ENCODE results near the gene LRP10.

The LRP10 gene

DNA sequence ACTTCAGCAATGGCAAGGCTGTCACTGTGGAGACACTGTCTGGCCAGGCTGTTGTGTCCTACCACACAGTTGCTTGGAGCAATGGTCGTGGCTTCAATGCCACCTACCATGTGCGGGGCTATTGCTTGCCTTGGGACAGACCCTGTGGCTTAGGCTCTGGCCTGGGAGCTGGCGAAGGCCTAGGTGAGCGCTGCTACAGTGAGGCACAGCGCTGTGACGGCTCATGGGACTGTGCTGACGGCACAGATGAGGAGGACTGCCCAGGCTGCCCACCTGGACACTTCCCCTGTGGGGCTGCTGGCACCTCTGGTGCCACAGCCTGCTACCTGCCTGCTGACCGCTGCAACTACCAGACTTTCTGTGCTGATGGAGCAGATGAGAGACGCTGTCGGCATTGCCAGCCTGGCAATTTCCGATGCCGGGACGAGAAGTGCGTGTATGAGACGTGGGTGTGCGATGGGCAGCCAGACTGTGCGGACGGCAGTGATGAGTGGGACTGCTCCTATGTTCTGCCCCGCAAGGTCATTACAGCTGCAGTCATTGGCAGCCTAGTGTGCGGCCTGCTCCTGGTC, 4.3 kb downstream of the LRP10 start:
- no peak overlapping the region for H2BK12ac ChIP-seq (ENCODE audit: low read length in 2 of 2)
- DNase-seq: no peak
- WGBS: 98% methylated on average over 20 of the region's 20 CpGs
- peaks cover 61 to 65% of the 10 kb centered on the region in 2 experiments for H3K36me3 ChIP-seq (ENCODE audit: control insufficient read depth in 1 of 2, insufficient read depth in 2 of 2, low read depth in 1 of 2, low read length in 2 of 2)
- H3K27me3 ChIP-seq (ENCODE audit: control insufficient read depth in 1 of 2, insufficient read depth in 1 of 2, low read length in 2 of 2): no peaks in the 10 kb centered on the region
- no peak overlapping the region for H2AK5ac ChIP-seq (ENCODE audit: low read length, severe bottlenecking)
- H3K79me1 ChIP-seq (replicated peaks; ENCODE audit: low read length, poor library complexity, severe bottlenecking): peaks cover 35% of the 10 kb centered on the region
- no peak overlapping the region for H2BK120ac ChIP-seq (ENCODE audit: low read depth, low read length)
- peak overlapping the region; percentile 21 for H4K91ac ChIP-seq (ENCODE audit: low read length)
- peak overlapping the region in 1 of 2 experiments; percentile 57 for H3K23ac ChIP-seq (ENCODE audit: low read length in 2 of 2)
- no peak overlapping the region for H4K8ac ChIP-seq (ENCODE audit: low read length)
- no peak overlapping the region for H3K4me3 ChIP-seq (ENCODE audit: insufficient read depth in 1 of 2, low read depth in 1 of 2, low read length in 2 of 2)
- H3K14ac ChIP-seq (ENCODE audit: low read length in 2 of 2): no peak overlapping the region
- H3K9me3 ChIP-seq (ENCODE audit: control insufficient read depth, low read length): no peaks in the 10 kb centered on the region
- no peak overlapping the region for H2BK5ac ChIP-seq (ENCODE audit: low read depth, low read length, poor library complexity, severe bottlenecking)
- no peak overlapping the region for H3K27ac ChIP-seq (ENCODE audit: low read length, poor library complexity, severe bottlenecking)
- H3K18ac ChIP-seq (ENCODE audit: low read depth in 1 of 2, low read length in 2 of 2): no peak overlapping the region
- no peak overlapping the region for H2AFZ ChIP-seq (ENCODE audit: low read depth, low read length)
- peaks cover 12% of the 10 kb centered on the region for H3K4me1 ChIP-seq (ENCODE audit: control insufficient read depth, insufficient read depth, low read depth, low read length)
- no peak overlapping the region for H2BK15ac ChIP-seq (ENCODE audit: low read depth, poor library complexity, severe bottlenecking)
- no peak overlapping the region for H3K4me2 ChIP-seq (ENCODE audit: low read length, poor library complexity, severe bottlenecking)
- H3K4ac ChIP-seq (ENCODE audit: low read depth in 1 of 2, low read length in 2 of 2): no peak overlapping the region
- H3K9ac ChIP-seq (ENCODE audit: low read length): no peak overlapping the region

DNA sequence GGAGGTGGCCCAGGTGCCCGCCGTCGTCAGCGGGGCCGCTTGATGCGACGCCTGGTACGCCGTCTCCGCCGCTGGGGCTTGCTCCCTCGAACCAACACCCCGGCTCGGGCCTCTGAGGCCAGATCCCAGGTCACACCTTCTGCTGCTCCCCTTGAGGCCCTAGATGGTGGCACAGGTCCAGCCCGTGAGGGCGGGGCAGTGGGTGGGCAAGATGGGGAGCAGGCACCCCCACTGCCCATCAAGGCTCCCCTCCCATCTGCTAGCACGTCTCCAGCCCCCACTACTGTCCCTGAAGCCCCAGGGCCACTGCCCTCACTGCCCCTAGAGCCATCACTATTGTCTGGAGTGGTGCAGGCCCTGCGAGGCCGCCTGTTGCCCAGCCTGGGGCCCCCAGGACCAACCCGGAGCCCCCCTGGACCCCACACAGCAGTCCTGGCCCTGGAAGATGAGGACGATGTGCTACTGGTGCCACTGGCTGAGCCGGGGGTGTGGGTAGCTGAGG, 5.5 kb downstream of the LRP10 start:
- Histone ChIP-seq H2AK5ac (ENCODE audit: low read length, severe bottlenecking) (no peak overlapping the region), H3K4me2 (ENCODE audit: low read length, poor library complexity, severe bottlenecking) (no peak overlapping the region), H3K4me1 (ENCODE audit: control insufficient read depth, insufficient read depth, low read depth, low read length) (peaks cover 12% of the 10 kb centered on the region), H3K79me1 (replicated peaks; ENCODE audit: low read length, poor library complexity, severe bottlenecking) (peaks cover 35% of the 10 kb centered on the region), H4K91ac (ENCODE audit: low read length) (no peak overlapping the region), H2BK12ac (ENCODE audit: low read length in 2 of 2) (no peak overlapping the region), H3K9me3 (ENCODE audit: control insufficient read depth, low read length) (no peaks in the 10 kb centered on the region), H3K23ac (ENCODE audit: low read length in 2 of 2) (no peak overlapping the region), H3K18ac (ENCODE audit: low read depth in 1 of 2, low read length in 2 of 2) (no peak overlapping the region), H3K4ac (ENCODE audit: low read depth in 1 of 2, low read length in 2 of 2) (no peak overlapping the region), H3K4me3 (ENCODE audit: insufficient read depth in 1 of 2, low read depth in 1 of 2, low read length in 2 of 2) (no peak overlapping the region), H3K27ac (ENCODE audit: low read length, poor library complexity, severe bottlenecking) (no peak overlapping the region), H3K9ac (ENCODE audit: low read length) (no peak overlapping the region), H2AFZ (ENCODE audit: low read depth, low read length) (no peak overlapping the region), H3K36me3 (ENCODE audit: control insufficient read depth in 1 of 2, insufficient read depth in 2 of 2, low read depth in 1 of 2, low read length in 2 of 2) (peaks cover 61 to 65% of the 10 kb centered on the region in 2 experiments), H3K14ac (ENCODE audit: low read length in 2 of 2) (no peak overlapping the region), H3K27me3 (ENCODE audit: control insufficient read depth in 1 of 2, insufficient read depth in 1 of 2, low read length in 2 of 2) (no peaks in the 10 kb centered on the region), H4K8ac (ENCODE audit: low read length) (no peak overlapping the region), H2BK5ac (ENCODE audit: low read depth, low read length, poor library complexity, severe bottlenecking) (no peak overlapping the region), H2BK15ac (ENCODE audit: low read depth, poor library complexity, severe bottlenecking) (no peak overlapping the region), H2BK120ac (ENCODE audit: low read depth, low read length) (no peak overlapping the region)
- DNase-seq: no peak
- WGBS: 96% methylated on average over 21 of the region's 22 CpGs

DNA sequence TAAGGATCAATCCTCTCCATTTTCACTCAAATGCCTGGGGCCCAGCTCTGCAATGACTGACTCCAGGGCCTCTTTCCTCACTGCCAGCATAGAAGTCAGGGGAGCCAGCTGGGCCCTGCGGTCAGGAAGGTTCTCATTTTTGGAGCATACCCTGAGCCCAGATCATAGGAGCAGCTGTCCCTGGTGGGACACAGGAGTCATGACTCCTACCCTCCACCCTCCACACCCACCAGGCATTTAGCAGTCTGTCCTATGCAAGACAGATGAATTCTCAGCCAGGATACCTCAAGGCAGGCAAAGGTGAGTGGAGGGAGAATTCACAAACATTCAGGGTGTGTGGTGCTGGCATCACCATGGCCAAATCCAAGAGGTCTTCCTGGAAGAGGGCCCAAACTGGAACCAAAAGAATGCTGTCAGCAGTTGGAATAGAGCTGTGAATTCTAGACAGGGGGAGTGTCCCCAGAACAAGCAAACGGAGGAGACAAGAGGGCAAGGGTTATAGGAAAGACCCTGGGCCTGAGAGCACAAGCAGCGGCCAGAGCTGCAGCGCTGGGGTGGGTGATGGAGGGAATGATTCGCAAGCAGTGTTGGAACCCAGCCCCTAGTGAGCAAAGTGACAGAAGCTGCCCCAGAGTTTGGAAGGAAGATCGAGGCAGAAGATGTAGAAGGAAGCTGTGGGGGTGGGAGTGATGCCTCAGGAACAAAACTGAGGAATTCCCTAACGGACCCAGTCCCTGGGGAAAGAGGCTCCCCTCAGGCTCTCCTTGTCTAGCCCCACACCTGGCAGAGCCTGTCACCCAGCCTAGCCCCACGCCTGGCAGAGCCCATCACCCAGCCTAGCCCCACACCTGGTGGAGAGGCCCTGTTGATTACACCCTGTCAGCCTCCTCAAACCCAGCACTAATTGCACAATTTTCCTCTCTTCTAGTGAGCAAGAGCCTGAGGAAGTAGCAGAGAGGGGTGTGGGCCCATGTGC, 7.0 kb downstream of the LRP10 start:
- H2BK5ac ChIP-seq (ENCODE audit: low read depth, low read length, poor library complexity, severe bottlenecking): no peak overlapping the region
- H3K18ac ChIP-seq (ENCODE audit: low read depth in 1 of 2, low read length in 2 of 2): no peak overlapping the region
- no peak overlapping the region for H3K23ac ChIP-seq (ENCODE audit: low read length in 2 of 2)
- no peak overlapping the region for H2AFZ ChIP-seq (ENCODE audit: low read depth, low read length)
- peaks cover 19% of the 10 kb centered on the region for H3K4me1 ChIP-seq (ENCODE audit: control insufficient read depth, insufficient read depth, low read depth, low read length)
- 91% methylated on average over 7 of the region's 8 CpGs for WGBS
- no peak overlapping the region for H2BK120ac ChIP-seq (ENCODE audit: low read depth, low read length)
- peak overlapping the region; percentile 26 for H3K9ac ChIP-seq (ENCODE audit: low read length)
- H3K36me3 ChIP-seq (ENCODE audit: control insufficient read depth in 1 of 2, insufficient read depth in 2 of 2, low read depth in 1 of 2, low read length in 2 of 2): peaks cover 57 to 62% of the 10 kb centered on the region in 2 experiments
- no peaks in the 10 kb centered on the region for H3K9me3 ChIP-seq (ENCODE audit: control insufficient read depth, low read length)
- no peak overlapping the region for H3K4me3 ChIP-seq (ENCODE audit: insufficient read depth in 1 of 2, low read depth in 1 of 2, low read length in 2 of 2)
- no peak overlapping the region for H2BK15ac ChIP-seq (ENCODE audit: low read depth, poor library complexity, severe bottlenecking)
- peaks cover 0 to 11% of the 10 kb centered on the region in 2 experiments for H3K27me3 ChIP-seq (ENCODE audit: control insufficient read depth in 1 of 2, insufficient read depth in 1 of 2, low read length in 2 of 2)
- no peak overlapping the region for H4K8ac ChIP-seq (ENCODE audit: low read length)
- H3K79me1 ChIP-seq (replicated peaks; ENCODE audit: low read length, poor library complexity, severe bottlenecking): peaks cover 35% of the 10 kb centered on the region
- H3K14ac ChIP-seq (ENCODE audit: low read length in 2 of 2): no peak overlapping the region
- no peak overlapping the region for H2BK12ac ChIP-seq (ENCODE audit: low read length in 2 of 2)
- no peak overlapping the region for H2AK5ac ChIP-seq (ENCODE audit: low read length, severe bottlenecking)
- DNase-seq: no peak
- no peak overlapping the region for H3K4ac ChIP-seq (ENCODE audit: low read depth in 1 of 2, low read length in 2 of 2)
- no peak overlapping the region for H3K27ac ChIP-seq (ENCODE audit: low read length, poor library complexity, severe bottlenecking)
- no peak overlapping the region for H3K4me2 ChIP-seq (ENCODE audit: low read length, poor library complexity, severe bottlenecking)
- H4K91ac ChIP-seq (ENCODE audit: low read length): no peak overlapping the region

DNA sequence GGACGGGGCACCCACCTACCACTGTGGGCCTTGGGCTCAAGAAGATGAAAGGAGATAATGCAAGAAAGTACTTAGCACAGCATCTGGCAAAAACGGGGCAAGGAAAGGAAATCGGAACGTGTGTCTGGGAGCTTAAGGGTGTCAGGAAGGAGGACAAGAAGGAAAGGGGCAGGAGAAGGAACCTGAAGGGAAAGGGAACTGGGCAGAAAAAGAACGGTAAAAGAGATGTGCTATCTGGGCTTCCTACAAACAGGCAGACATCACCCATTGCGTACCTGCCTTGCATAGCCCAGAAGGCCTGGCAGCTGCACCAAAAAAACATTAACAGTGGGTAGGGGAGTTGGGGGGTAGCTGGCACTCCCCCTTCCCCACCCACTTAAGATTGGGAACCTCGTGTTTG, 10.5 kb downstream of the LRP10 start:
- H2AK5ac ChIP-seq (ENCODE audit: low read length, severe bottlenecking): no peak overlapping the region
- H2BK120ac ChIP-seq (ENCODE audit: low read depth, low read length): no peak overlapping the region
- no peak overlapping the region for H2BK12ac ChIP-seq (ENCODE audit: low read length in 2 of 2)
- no peak overlapping the region for H3K18ac ChIP-seq (ENCODE audit: low read depth in 1 of 2, low read length in 2 of 2)
- peaks cover 6% of the 10 kb centered on the region for H3K79me1 ChIP-seq (replicated peaks; ENCODE audit: low read length, poor library complexity, severe bottlenecking)
- no peak overlapping the region for H3K23ac ChIP-seq (ENCODE audit: low read length in 2 of 2)
- no peak overlapping the region for H4K8ac ChIP-seq (ENCODE audit: low read length)
- no peak overlapping the region for H4K91ac ChIP-seq (ENCODE audit: low read length)
- DNase-seq: no peak
- no peak overlapping the region for H2BK5ac ChIP-seq (ENCODE audit: low read depth, low read length, poor library complexity, severe bottlenecking)
- peaks cover 18% of the 10 kb centered on the region for H3K4me1 ChIP-seq (ENCODE audit: control insufficient read depth, insufficient read depth, low read depth, low read length)
- no peak overlapping the region for H2AFZ ChIP-seq (ENCODE audit: low read depth, low read length)
- H3K14ac ChIP-seq (ENCODE audit: low read length in 2 of 2): no peak overlapping the region
- no peak overlapping the region for H3K27ac ChIP-seq (ENCODE audit: low read length, poor library complexity, severe bottlenecking)
- H3K27me3 ChIP-seq (ENCODE audit: control insufficient read depth in 1 of 2, insufficient read depth in 1 of 2, low read length in 2 of 2): peaks cover 0 to 20% of the 10 kb centered on the region in 2 experiments
- H3K9ac ChIP-seq (ENCODE audit: low read length): peak overlapping the region; percentile 46
- no peak overlapping the region for H3K4me3 ChIP-seq (ENCODE audit: insufficient read depth in 1 of 2, low read depth in 1 of 2, low read length in 2 of 2)
- H2BK15ac ChIP-seq (ENCODE audit: low read depth, poor library complexity, severe bottlenecking): no peak overlapping the region
- H3K4ac ChIP-seq (ENCODE audit: low read depth in 1 of 2, low read length in 2 of 2): no peak overlapping the region
- no peaks in the 10 kb centered on the region for H3K9me3 ChIP-seq (ENCODE audit: control insufficient read depth, low read length)
- peaks cover 29% of the 10 kb centered on the region in 2 experiments for H3K36me3 ChIP-seq (ENCODE audit: control insufficient read depth in 1 of 2, insufficient read depth in 2 of 2, low read depth in 1 of 2, low read length in 2 of 2)
- WGBS: 69% methylated on average over 6 of the region's 7 CpGs
- H3K4me2 ChIP-seq (ENCODE audit: low read length, poor library complexity, severe bottlenecking): no peak overlapping the region
